Stomach smooth muscle (tissue), 2 donors: ENCODE measurements around the gene PIP5K1B.
"Not testable (repeated sequence)": the region's sequence is repeated elsewhere in the genome, so short reads cannot be mapped to it uniquely, and the experiment has no call there.

Experiments used
- H3K27ac ChIP-seq: one replicate; pipeline ENCODE4 v1.7.0; 2013; ENCODE audit warnings: mild to moderate bottlenecking, low read length, inconsistent platforms
- H3K27me3 ChIP-seq, 2 donors: one replicate each; pipeline ENCODE4 v1.7.0; 2013; ENCODE audit warnings: low read length in 2 of 2; ENCODE audit not compliant: insufficient read depth in 2 of 2, control insufficient read depth in 1 of 2
- H3K36me3 ChIP-seq, 2 donors: one replicate each; pipeline ENCODE4 v1.7.0; 2013; ENCODE audit warnings: low read length in 2 of 2; ENCODE audit not compliant: control insufficient read depth in 2 of 2, insufficient read depth in 2 of 2
- H3K4me1 ChIP-seq: one replicate; pipeline ENCODE4 v1.7.0; 2013; ENCODE audit warnings: low read length; ENCODE audit not compliant: control insufficient read depth, insufficient read depth
- H3K4me3 ChIP-seq, 2 donors: one replicate each; pipeline ENCODE4 v1.7.0; 2013; ENCODE audit warnings: low read length in 2 of 2
- H3K9ac ChIP-seq, 2 donors: one replicate each; pipeline ENCODE4 v1.7.0; 2013; ENCODE audit warnings: low read length in 2 of 2, mild to moderate bottlenecking in 1 of 2
- H3K9me3 ChIP-seq, 2 donors: one replicate each; pipeline ENCODE4 v1.7.0; 2013; ENCODE audit warnings: low read length in 2 of 2; ENCODE audit not compliant: control insufficient read depth in 2 of 2
- donor health status: healthy.
- donor health status: Pancreatic carcinoma.

Gene PIP5K1B

GRCh38 chr9:69036799-69037198 lies 331.8 kb downstream of the PIP5K1B start:
- Histone ChIP-seq H3K9ac (peak overlapping the region; percentile 80 to 89), H3K36me3 (no peaks in the 10 kb centered on the region), H3K27ac (peak overlapping the region; percentile 71), H3K4me3 (peak overlapping the region; percentile 91 to 92), H3K4me1 (peaks cover 11% of the 10 kb centered on the region), H3K9me3 (no peaks in the 10 kb centered on the region), H3K27me3 (no peaks in the 10 kb centered on the region)

- Histone ChIP-seq H3K36me3 (no peaks in the 10 kb centered on the region), H3K9ac (no peak overlapping the region), H3K27me3 (no peaks in the 10 kb centered on the region), H3K27ac (no peak overlapping the region), H3K9me3 (no peaks in the 10 kb centered on the region), H3K4me3 (no peak overlapping the region), H3K4me1 (peaks cover 13% of the 10 kb centered on the region)
Measured at GRCh38 chr9:69040646-69041045, 335.6 kb downstream of the PIP5K1B start.

GRCh38 chr9:69044240-69045219 lies 339.5 kb downstream of the PIP5K1B start:
- no peaks in the 10 kb centered on the region for H3K9me3 ChIP-seq
- H3K4me3 ChIP-seq: no peak overlapping the region
- H3K27me3 ChIP-seq: no peaks in the 10 kb centered on the region
- no peak overlapping the region for H3K9ac ChIP-seq
- H3K36me3 ChIP-seq: peaks cover 19 to 22% of the 10 kb centered on the region in 2 donors
- no peak overlapping the region for H3K27ac ChIP-seq
- H3K4me1 ChIP-seq: peaks cover 6% of the 10 kb centered on the region

- peaks cover 6% of the 10 kb centered on the region for H3K4me1 ChIP-seq
- no peak overlapping the region for H3K4me3 ChIP-seq
- H3K9ac ChIP-seq: no peak overlapping the region
- no peak overlapping the region for H3K27ac ChIP-seq
- H3K9me3 ChIP-seq: no peaks in the 10 kb centered on the region
- H3K27me3 ChIP-seq: no peaks in the 10 kb centered on the region
- peaks cover 19 to 22% of the 10 kb centered on the region in 2 donors for H3K36me3 ChIP-seq
Measured at GRCh38 chr9:69045821-69046220, 340.8 kb downstream of the PIP5K1B start.

GRCh38 chr9:69046723-69047122 lies 341.7 kb downstream of the PIP5K1B start:
- Histone ChIP-seq H3K4me1 (peaks cover 6% of the 10 kb centered on the region), H3K9me3 (no peaks in the 10 kb centered on the region), H3K9ac (no peak overlapping the region), H3K36me3 (peaks cover 19 to 22% of the 10 kb centered on the region in 2 donors), H3K27me3 (no peaks in the 10 kb centered on the region), H3K4me3 (no peak overlapping the region), H3K27ac (no peak overlapping the region)

- Histone ChIP-seq H3K27me3 (no peaks in the 10 kb centered on the region), H3K9ac (no peak overlapping the region), H3K9me3 (no peaks in the 10 kb centered on the region), H3K27ac (no peak overlapping the region), H3K4me1 (peaks cover 6% of the 10 kb centered on the region), H3K4me3 (no peak overlapping the region), H3K36me3 (peaks cover 19 to 22% of the 10 kb centered on the region in 2 donors)
Measured at GRCh38 chr9:69047371-69047770, 342.3 kb downstream of the PIP5K1B start.

GRCh38 chr9:69049094-69049493 lies 344.1 kb downstream of the PIP5K1B start:
- Histone ChIP-seq H3K9ac (no peak overlapping the region), H3K27ac (no peak overlapping the region), H3K4me3 (no peak overlapping the region), H3K9me3 (no peaks in the 10 kb centered on the region), H3K36me3 (peaks cover 19 to 22% of the 10 kb centered on the region in 2 donors), H3K27me3 (no peaks in the 10 kb centered on the region), H3K4me1 (peaks cover 4% of the 10 kb centered on the region)

GRCh38 chr9:69050936-69051335 lies 345.9 kb downstream of the PIP5K1B start:
- H3K27ac ChIP-seq, H3K9ac ChIP-seq, H3K27me3 ChIP-seq, H3K9me3 ChIP-seq, H3K4me3 ChIP-seq: not testable (repeated sequence)
- peaks cover 15% of the 10 kb centered on the region for H3K4me1 ChIP-seq
- peaks cover 19 to 22% of the 10 kb centered on the region in 2 donors for H3K36me3 ChIP-seq

- H3K27ac ChIP-seq: no peak overlapping the region
Measured at GRCh38 chr9:69054989-69055388, 349.9 kb downstream of the PIP5K1B start.

GRCh38 chr9:69056191-69056815 lies 351.3 kb downstream of the PIP5K1B start:
- no peak overlapping the region for H3K27ac ChIP-seq
- H3K36me3 ChIP-seq: peaks cover 2 to 6% of the 10 kb centered on the region in 2 donors
- H3K4me1 ChIP-seq: peaks cover 15% of the 10 kb centered on the region
- H3K27me3 ChIP-seq: no peaks in the 10 kb centered on the region
- no peak overlapping the region for H3K9ac ChIP-seq
- H3K9me3 ChIP-seq: no peaks in the 10 kb centered on the region
- no peak overlapping the region for H3K4me3 ChIP-seq

More at GRCh38 chr9:69054989-69055388, 349.9 kb downstream of the PIP5K1B start:
- H3K9ac ChIP-seq: no peak overlapping the region
- no peaks in the 10 kb centered on the region for H3K27me3 ChIP-seq
- peaks cover 15% of the 10 kb centered on the region for H3K4me1 ChIP-seq
- no peaks in the 10 kb centered on the region for H3K9me3 ChIP-seq
- H3K4me3 ChIP-seq: no peak overlapping the region
- peaks cover 2 to 4% of the 10 kb centered on the region in 2 donors for H3K36me3 ChIP-seq
